ENCODE measurements around the gene MYO5B. TPM values are rescaled to one million over a fixed set of nuclear protein-coding genes. Genes with fewer than 3 reads are reported as not detected.

MYO5B gene
- total and polyA plus RNA-seq, 10 of the 15 experiments (the other 5 are each of a cell fraction or from before 2014, with no cell fraction given) = 2.5 to 4.5 (median 3.3) TPM

DNA sequence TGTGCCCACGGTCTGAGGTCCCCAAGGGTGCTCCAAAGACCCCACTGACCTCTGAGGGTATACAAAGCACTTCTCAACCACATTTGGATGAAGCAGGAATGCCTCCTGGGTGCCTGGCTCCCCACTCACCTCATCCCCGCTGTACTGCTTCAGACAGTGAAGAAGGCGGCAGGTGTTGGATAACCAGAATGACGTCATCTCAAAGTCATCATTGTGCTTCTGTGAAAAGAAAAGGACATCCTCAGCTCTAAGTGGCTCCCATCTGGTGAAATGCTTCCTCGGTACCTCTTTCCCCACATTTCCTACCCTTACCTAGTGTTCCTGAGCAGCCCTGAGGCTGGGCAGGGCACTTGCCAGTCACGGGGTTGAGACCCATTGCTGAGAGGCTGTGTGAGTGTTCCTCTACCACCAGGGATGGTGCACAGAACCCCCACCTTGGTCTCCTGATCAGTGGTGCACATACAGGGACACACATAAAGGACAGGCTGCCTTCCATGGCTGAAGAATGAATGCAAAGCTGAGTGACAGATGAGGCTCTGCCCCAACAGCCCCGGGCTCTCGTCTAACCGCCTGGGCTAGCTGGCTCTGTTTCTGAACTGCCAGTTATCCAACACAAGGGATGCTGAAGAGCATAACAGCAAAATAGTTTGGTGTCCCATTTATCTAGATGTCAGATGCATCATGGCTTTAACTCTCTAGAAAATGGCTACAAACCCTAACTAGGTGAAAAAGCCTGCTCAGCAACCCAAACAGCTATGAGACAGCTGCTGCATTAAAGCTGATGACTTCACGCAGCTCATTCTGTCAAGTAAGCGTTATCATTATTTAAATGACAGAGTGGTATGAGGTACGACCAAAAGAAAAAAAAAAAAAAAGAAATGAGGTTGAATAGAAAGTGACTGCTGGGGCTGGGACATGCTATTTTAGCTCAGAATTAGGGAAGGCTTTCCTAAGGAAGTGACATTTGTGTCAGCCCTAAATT is 353.4 kb downstream of the MYO5B start:
- H2AFZ ChIP-seq (ENCODE audit: control insufficient read depth, low read depth, low read length) = no peak overlapping the region
- FAIRE-seq (no peak), DNase-seq (ENCODE audit: low read depth, low spot score) (no peak), ATAC-seq (no peak)
- no peaks in the 10 kb centered on the region for H3K27me3 ChIP-seq (replicated peaks in 1 of 2; ENCODE audit: control insufficient read depth in 2 of 2, insufficient read depth in 2 of 2, low read length in 1 of 2)
- WGBS (ENCODE audit: insufficient coverage, insufficient replicate concordance, low lambda C conversion rate, missing lambda C conversion rate) = 58% methylated on average over 12 of the region's 12 CpGs
- no TSS peak for BruUV-seq (replicated peaks)
- no peaks in the 10 kb centered on the region for H3K79me2 ChIP-seq (ENCODE audit: control insufficient read depth, insufficient read depth, low read length)
- H3K27ac ChIP-seq (ENCODE audit: control insufficient read depth, insufficient read depth) = no peak overlapping the region
- no peaks in the 10 kb centered on the region for H4K20me1 ChIP-seq (ENCODE audit: control insufficient read depth, insufficient read depth)
- no peak overlapping the region for H3K4me2 ChIP-seq (ENCODE audit: control insufficient read depth, insufficient read depth)
- ChIA-PET RAD21 (ENCODE audit: unreplicated experiment) (interaction anchor here (0.9 kb wide), 1 partner anchor 17 kb away, joined by 3 read pairs; no protein-coding TSS in a partner anchor), POLR2A (interaction anchor here (0.7 kb wide), 1 partner anchor 114 kb away, joined by 5 read pairs; no protein-coding TSS in a partner anchor), CTCF (interaction anchor here (0.6 kb wide), 2 partner anchors 431 to 1408 kb away, joined by 3 to 4 read pairs; no protein-coding TSS in a partner anchor), SMC1A (ENCODE audit: uncharacterized antibody, unreplicated experiment) (interaction anchor here (0.6 to 1.3 kb wide), 4 partner anchors 10 to 588 kb away, joined by 3 read pairs; no protein-coding TSS in a partner anchor)
- no peaks in the 10 kb centered on the region for H3K36me3 ChIP-seq (ENCODE audit: control insufficient read depth in 2 of 2, insufficient read depth in 2 of 2, low read length in 1 of 2)
- H3K4me3 ChIP-seq = no peak overlapping the region
- H3K4me1 ChIP-seq (ENCODE audit: control insufficient read depth, insufficient read depth, low read length) = no peaks in the 10 kb centered on the region
- TF ChIP-seq ATF7 (IDR thresholded peaks at IDR 0.05; ENCODE audit: low read depth) (peak; percentile 68), ZBED1 (IDR thresholded peaks at IDR 0.05; ENCODE audit: borderline replicate concordance) (no peak)
- no peak overlapping the region for H3K9ac ChIP-seq (ENCODE audit: control insufficient read depth, insufficient read depth, low read length)
- in situ Hi-C loops (cut with MboI) (no loop called here), intact Hi-C loops (cut with micrococcal nuclease; ENCODE audit: unreplicated experiment) (no loop called here)
- H3K9me3 ChIP-seq (replicated peaks; ENCODE audit: control insufficient read depth, insufficient read depth, low read length) = no peaks in the 10 kb centered on the region

DNA sequence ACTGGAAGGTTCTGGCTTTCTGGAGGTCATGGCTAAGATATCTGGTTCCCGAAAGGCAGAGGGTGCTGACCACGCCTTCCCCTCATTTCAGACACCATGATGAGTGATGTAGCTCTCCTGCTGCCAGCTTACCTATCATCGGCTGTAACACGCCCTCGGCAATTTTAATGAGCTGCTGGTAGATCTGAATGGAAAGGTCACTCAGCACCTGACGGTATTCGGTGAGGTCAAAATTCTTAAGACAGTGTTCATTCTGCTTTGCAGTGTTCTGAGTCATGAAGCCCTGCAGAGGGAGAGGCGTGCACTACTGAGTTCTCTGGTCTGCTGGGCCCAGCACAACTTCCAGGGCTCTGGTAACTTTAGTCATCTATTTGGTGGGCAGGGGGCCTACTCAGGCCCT is 355.9 kb downstream of the MYO5B start:
- RAD21 ChIA-PET (ENCODE audit: unreplicated experiment) = no interaction called here
- Histone ChIP-seq H3K9ac (ENCODE audit: control insufficient read depth, insufficient read depth, low read length) (no peak overlapping the region), H3K9me3 (replicated peaks; ENCODE audit: control insufficient read depth, insufficient read depth, low read length) (no peaks in the 10 kb centered on the region), H3K4me1 (ENCODE audit: control insufficient read depth, insufficient read depth, low read length) (no peaks in the 10 kb centered on the region), H3K4me3 (no peak overlapping the region), H4K20me1 (ENCODE audit: control insufficient read depth, insufficient read depth) (no peaks in the 10 kb centered on the region), H3K36me3 (ENCODE audit: control insufficient read depth in 2 of 2, insufficient read depth in 2 of 2, low read length in 1 of 2) (no peaks in the 10 kb centered on the region), H3K79me2 (ENCODE audit: control insufficient read depth, insufficient read depth, low read length) (no peaks in the 10 kb centered on the region), H2AFZ (ENCODE audit: control insufficient read depth, low read depth, low read length) (no peak overlapping the region), H3K27me3 (replicated peaks in 1 of 2; ENCODE audit: control insufficient read depth in 2 of 2, insufficient read depth in 2 of 2, low read length in 1 of 2) (no peaks in the 10 kb centered on the region), H3K4me2 (ENCODE audit: control insufficient read depth, insufficient read depth) (no peak overlapping the region), H3K27ac (ENCODE audit: control insufficient read depth, insufficient read depth) (no peak overlapping the region)
- SMC1A ChIA-PET (ENCODE audit: uncharacterized antibody, unreplicated experiment) = no interaction called here
- in situ Hi-C loops (cut with MboI) (no loop called here), intact Hi-C loops (cut with micrococcal nuclease; ENCODE audit: unreplicated experiment) (no loop called here)
- BruUV-seq (replicated peaks) = no TSS peak
- ATAC-seq = no peak
- FAIRE-seq = no peak
- POLR2A ChIA-PET = no interaction called here
- WGBS (ENCODE audit: insufficient coverage, insufficient replicate concordance, low lambda C conversion rate, missing lambda C conversion rate) = 63% methylated on average over 8 of the region's 8 CpGs
- CTCF ChIA-PET = interaction anchor here (1.1 kb wide), 1 partner anchor 19 kb away, joined by 3 read pairs; no protein-coding TSS in a partner anchor
- DNase-seq (ENCODE audit: low read depth, low spot score) = no peak
- no peak for TF ChIP-seq CHD1 (IDR thresholded peaks at IDR 0.05; ENCODE audit: low read depth, low read length)
- TF ChIP-seq EP300 (IDR thresholded peaks at IDR 0.05; ENCODE audit: borderline replicate concordance in 1 of 2, control insufficient read depth in 1 of 2, low read depth in 2 of 2, low read length in 2 of 2) = no peak
- no peak for TF ChIP-seq ESRRA (IDR thresholded peaks at IDR 0.05; ENCODE audit: low read length)
- no peak for TF ChIP-seq MLLT1 (IDR thresholded peaks at IDR 0.05)
- no peak for TF ChIP-seq POLR2AphosphoS5 (IDR thresholded peaks at IDR 0.05; ENCODE audit: low read length)
- TF ChIP-seq RFX5 (IDR thresholded peaks at IDR 0.05; ENCODE audit: low read depth, low read length) = no peak
- no peak for TF ChIP-seq TARDBP (IDR thresholded peaks at IDR 0.05; ENCODE audit: borderline replicate concordance)
- TF ChIP-seq JUNB (IDR thresholded peaks at IDR 0.05) = no peak
- no peak for TF ChIP-seq MTA3 (IDR thresholded peaks at IDR 0.05; ENCODE audit: borderline replicate concordance, low read length)
- TF ChIP-seq SIX5 (IDR thresholded peaks at IDR 0.05; ENCODE audit: low read depth, low read length, severe bottlenecking) = no peak
